ENCODE measurements around the gene GALNT17. TPM values are rescaled to one million over a fixed set of nuclear protein-coding genes. Genes with fewer than 3 reads are reported as not detected.

The GALNT17 gene
- total and polyA plus RNA-seq, 12 donors, result 0.94 to 37.5 (median 8.1) TPM

DNA sequence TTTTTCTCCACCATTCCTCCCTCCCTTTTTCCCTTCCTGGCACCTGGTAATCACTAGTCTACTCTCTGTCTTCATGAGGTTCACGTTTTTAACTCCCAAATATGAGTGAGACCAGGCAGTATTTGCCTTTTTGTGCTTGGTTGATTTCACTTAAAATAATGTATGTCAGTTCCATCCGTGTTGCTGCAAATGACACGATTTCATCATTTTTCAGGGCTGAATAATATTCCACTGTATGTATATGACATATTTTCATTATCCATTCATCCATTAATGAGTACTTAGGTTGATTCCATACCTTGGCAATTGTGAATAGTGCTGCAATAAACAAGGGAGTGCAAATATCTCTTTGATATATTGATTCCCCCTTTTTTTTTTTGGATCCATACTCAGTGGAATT is 25.8 kb downstream of the GALNT17 start:
- Histone ChIP-seq H3K9me3 (replicated peaks in 1 of 3) (no peaks in the 10 kb centered on the region), H3K27ac (no peak overlapping the region), H3K36me3 (replicated peaks in 1 of 2) (no peaks in the 10 kb centered on the region), H3K4me1 (replicated peaks in 1 of 2) (no peaks in the 10 kb centered on the region), H3K27me3 (no peaks in the 10 kb centered on the region), H3K4me3 (no peak overlapping the region)
- no peak for TF ChIP-seq POLR2A (IDR thresholded peaks at IDR 0.05)
- TF ChIP-seq, protein P1, sequence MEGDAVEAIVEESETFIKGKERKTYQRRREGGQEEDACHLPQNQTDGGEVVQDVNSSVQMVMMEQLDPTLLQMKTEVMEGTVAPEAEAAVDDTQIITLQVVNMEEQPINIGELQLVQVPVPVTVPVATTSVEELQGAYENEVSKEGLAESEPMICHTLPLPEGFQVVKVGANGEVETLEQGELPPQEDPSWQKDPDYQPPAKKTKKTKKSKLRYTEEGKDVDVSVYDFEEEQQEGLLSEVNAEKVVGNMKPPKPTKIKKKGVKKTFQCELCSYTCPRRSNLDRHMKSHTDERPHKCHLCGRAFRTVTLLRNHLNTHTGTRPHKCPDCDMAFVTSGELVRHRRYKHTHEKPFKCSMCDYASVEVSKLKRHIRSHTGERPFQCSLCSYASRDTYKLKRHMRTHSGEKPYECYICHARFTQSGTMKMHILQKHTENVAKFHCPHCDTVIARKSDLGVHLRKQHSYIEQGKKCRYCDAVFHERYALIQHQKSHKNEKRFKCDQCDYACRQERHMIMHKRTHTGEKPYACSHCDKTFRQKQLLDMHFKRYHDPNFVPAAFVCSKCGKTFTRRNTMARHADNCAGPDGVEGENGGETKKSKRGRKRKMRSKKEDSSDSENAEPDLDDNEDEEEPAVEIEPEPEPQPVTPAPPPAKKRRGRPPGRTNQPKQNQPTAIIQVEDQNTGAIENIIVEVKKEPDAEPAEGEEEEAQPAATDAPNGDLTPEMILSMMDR (IDR thresholded peaks at IDR 0.05), result no peak
- DNase-seq, result no peak
- intact Hi-C loops (cut with DNase I), result no loop called here
- WGBS, 4 donors, result 86 to 91% (median 87%) methylated on average over 3 of the region's 3 CpGs

DNA sequence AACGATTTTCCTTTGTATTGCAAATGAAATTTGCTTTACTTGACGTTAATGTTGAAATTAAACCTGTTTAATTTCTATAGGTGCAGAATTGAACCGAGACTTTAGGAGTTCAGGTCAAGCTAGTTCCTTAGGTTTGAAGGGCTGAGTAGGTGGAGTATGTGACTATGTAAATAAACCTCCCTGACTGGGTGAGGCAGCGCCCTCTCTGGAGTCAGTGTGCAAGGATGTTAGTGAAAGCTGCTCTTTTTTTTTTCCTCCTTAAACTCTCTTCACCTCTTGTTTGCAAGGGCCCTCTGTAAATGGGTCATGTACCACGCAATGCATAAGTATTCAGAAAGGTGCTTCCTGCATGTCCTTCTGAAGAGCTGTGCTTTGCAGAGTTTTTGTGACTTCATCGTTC is 33.8 kb downstream of the GALNT17 start:
- no peak overlapping the region for H3K27ac ChIP-seq
- H3K27me3 ChIP-seq, result no peaks in the 10 kb centered on the region
- no peak for DNase-seq
- TF ChIP-seq, protein P1 (IDR thresholded peaks at IDR 0.05), result no peak
- TF ChIP-seq POLR2A (IDR thresholded peaks at IDR 0.05), result no peak
- 84 to 89% (median 88%) methylated on average over 6 of the region's 6 CpGs for WGBS, 4 donors
- H3K9me3 ChIP-seq (replicated peaks in 1 of 3), result no peaks in the 10 kb centered on the region
- no peaks in the 10 kb centered on the region for H3K4me1 ChIP-seq (replicated peaks in 1 of 2)
- H3K4me3 ChIP-seq, result no peak overlapping the region
- intact Hi-C loops (cut with DNase I), result no loop called here
- no peaks in the 10 kb centered on the region for H3K36me3 ChIP-seq (replicated peaks in 1 of 2)

DNA sequence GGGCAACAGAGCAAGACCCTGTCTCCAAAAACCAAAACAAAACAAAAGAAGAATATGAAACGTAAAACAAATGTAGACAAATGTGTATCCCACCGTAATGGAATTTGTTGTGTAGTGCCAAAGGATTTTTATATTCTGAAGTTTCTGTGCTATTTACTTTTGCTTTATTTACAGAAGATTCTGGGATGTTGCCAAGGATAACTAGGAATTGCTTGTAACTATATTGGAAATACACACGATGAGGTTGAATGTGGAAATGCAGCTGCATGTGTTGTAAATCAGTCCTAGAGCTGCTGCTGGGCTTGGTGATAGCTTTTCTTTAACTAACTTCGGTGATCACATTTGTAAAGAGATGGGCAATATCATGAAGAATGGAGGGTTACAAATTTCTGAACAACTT is 39.5 kb downstream of the GALNT17 start:
- H3K36me3 ChIP-seq (replicated peaks in 1 of 2), result no peaks in the 10 kb centered on the region
- H3K9me3 ChIP-seq (replicated peaks in 1 of 3), result no peaks in the 10 kb centered on the region
- WGBS, 4 donors, result 72 to 79% (median 74%) methylated on average over 4 of the region's 4 CpGs
- no peaks in the 10 kb centered on the region for H3K4me1 ChIP-seq (replicated peaks in 1 of 2)
- no peak overlapping the region for H3K27ac ChIP-seq
- H3K27me3 ChIP-seq, result no peaks in the 10 kb centered on the region
- no peak overlapping the region for H3K4me3 ChIP-seq
- TF ChIP-seq POLR2A (IDR thresholded peaks at IDR 0.05), result no peak
- intact Hi-C loops (cut with DNase I), result no loop called here
- no peak for DNase-seq

DNA sequence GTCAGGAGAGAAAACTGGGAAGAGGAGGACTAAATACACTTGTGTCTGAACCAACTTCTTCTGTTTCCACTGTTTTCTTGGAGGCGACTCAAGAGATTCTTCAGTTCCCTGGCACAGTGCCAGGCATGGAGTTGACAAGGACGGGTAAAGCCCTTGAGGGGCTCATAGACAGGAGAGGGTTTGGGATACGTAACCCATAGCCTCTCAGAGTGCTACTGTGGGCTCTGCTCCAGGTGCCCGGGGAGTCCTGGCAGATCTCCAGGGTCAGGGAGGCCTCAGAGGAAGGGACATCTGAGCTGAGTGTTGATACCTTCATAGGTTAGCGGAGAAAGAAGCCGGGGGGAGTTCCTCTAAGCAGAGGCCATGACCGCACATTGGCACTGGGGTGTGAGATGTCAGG is 42.0 kb downstream of the GALNT17 start:
- Histone ChIP-seq H3K27me3 (no peaks in the 10 kb centered on the region), H3K4me1 (replicated peaks in 1 of 2) (no peaks in the 10 kb centered on the region), H3K36me3 (replicated peaks in 1 of 2) (no peaks in the 10 kb centered on the region), H3K9me3 (replicated peaks in 1 of 3) (no peaks in the 10 kb centered on the region), H3K4me3 (no peak overlapping the region), H3K27ac (no peak overlapping the region)
- DNase-seq, result peak in 6 of 7 donors; percentile 15 to 54 (median 29)
- intact Hi-C loops (cut with DNase I), result no loop called here
- 49 to 58% (median 54%) methylated on average over 5 to 7 of the region's 7 CpGs for WGBS, 4 donors
- TF ChIP-seq, protein P1 (IDR thresholded peaks at IDR 0.05), result no peak
- TF ChIP-seq POLR2A (IDR thresholded peaks at IDR 0.05), result no peak

DNA sequence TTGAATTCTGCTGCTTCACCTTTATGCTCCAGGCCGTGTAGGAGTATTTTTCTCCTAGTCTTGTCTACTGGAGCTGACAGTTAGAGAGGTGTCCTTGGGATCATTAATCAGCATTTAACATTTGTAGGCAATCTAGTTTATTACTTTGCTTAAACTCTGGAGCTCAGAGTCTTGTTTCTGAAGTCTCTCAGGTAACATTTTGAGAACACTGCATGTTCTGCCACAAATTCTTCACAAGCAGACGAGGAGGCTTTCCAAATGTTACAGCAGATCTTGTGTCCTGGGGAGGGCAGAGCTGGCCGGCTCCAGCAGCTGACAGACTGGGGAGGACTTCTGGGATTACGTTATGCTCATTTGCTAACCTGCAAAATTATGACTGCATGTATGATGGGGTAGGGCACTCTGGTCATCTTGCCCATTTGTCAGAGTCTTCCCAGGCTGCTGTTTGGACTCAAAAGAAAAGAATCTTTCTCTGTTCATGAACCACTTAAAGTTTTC is 50.5 kb downstream of the GALNT17 start:
- H3K27me3 ChIP-seq, result no peaks in the 10 kb centered on the region
- no peaks in the 10 kb centered on the region for H3K4me1 ChIP-seq (replicated peaks in 1 of 2)
- no peak overlapping the region for H3K4me3 ChIP-seq
- TF ChIP-seq, protein P1 (IDR thresholded peaks at IDR 0.05), result no peak
- no peak for TF ChIP-seq POLR2A (IDR thresholded peaks at IDR 0.05)
- DNase-seq, result no peak
- intact Hi-C loops (cut with DNase I), result no loop called here
- H3K9me3 ChIP-seq (replicated peaks in 1 of 3), result no peaks in the 10 kb centered on the region
- H3K27ac ChIP-seq, result no peak overlapping the region
- H3K36me3 ChIP-seq (replicated peaks in 1 of 2), result no peaks in the 10 kb centered on the region
- 60 to 71% (median 68%) methylated on average over 4 of the region's 4 CpGs for WGBS, 4 donors
